ENCODE measurements around the gene TYSND1.

- TF ChIP-seq CTCF (IDR thresholded peaks at IDR 0.05) (no peak), POLR2A (IDR thresholded peaks at IDR 0.05) (no peak), POLR2AphosphoS5 (IDR thresholded peaks at IDR 0.05) (no peak)
Observed at GRCh38 chr10:70124415-70124814, 22.1 kb downstream of the TYSND1 start.

Measured in upper lobe of left lung (tissue), 4 donors.